ENCODE data around the gene RAE1.

- TF ChIP-seq MAX (IDR thresholded peaks at IDR 0.05) (no peak), EP300 (IDR thresholded peaks at IDR 0.05; ENCODE audit: borderline replicate concordance) (no peak), YY1 (IDR thresholded peaks at IDR 0.05; ENCODE audit: low read depth) (no peak), REST (IDR thresholded peaks at IDR 0.05; ENCODE audit: low read depth) (no peak), CEBPB (IDR thresholded peaks at IDR 0.05) (no peak), TAF1 (IDR thresholded peaks at IDR 0.05; ENCODE audit: low read depth) (no peak), TEAD4 (IDR thresholded peaks at IDR 0.05) (no peak), CREB1 (IDR thresholded peaks at IDR 0.05; ENCODE audit: low read depth) (no peak), EGR1 (IDR thresholded peaks at IDR 0.05) (no peak)
Measured at GRCh38 chr20:57399587-57400155, 48.6 kb downstream of the RAE1 start.
